Upper lobe of left lung (tissue), 6 donors: ENCODE data around the gene GCSH. TPM values are rescaled to one million over a fixed set of nuclear protein-coding genes. Genes with fewer than 3 reads are reported as not detected.
A peak's percentile ranks its signal among the peaks of the same experiment; 100 is the strongest.
"Not testable (repeated sequence)": the region's sequence is repeated elsewhere in the genome, so short reads cannot be mapped to it uniquely, and the experiment has no call there.

Experiments used
- ATAC-seq, 2 donors: fragments of 200-7000 bp; cut with Tn5 transposase; one replicate each; pipeline ENCODE4 v1.9.1; 2022; ENCODE audit warnings: mild to moderate bottlenecking in 2 of 2, moderate library complexity in 2 of 2; ENCODE audit not compliant: low FRiP score in 2 of 2
- DNase-seq, 2 donors: peaks; one replicate each; pipeline ENCODE4 v3.0.0-alpha.2; 2019 to 2020
- H3K27ac ChIP-seq, 4 donors: fragments of 200-600 bp; sonication (generic); one replicate each; pipeline ENCODE4 v1.5.1; 2016 to 2019
- H3K27me3 ChIP-seq, 4 donors: fragments of 200-600 bp; sonication (generic); one replicate each; pipeline ENCODE4 v1.5.1; 2017 to 2019
- H3K36me3 ChIP-seq, 4 donors: fragments of 200-600 bp; sonication (generic); one replicate each; pipeline ENCODE4 v1.5.1; 2016 to 2019
- H3K4me1 ChIP-seq, 4 donors: fragments of 200-600 bp; sonication (generic); one replicate each; pipeline ENCODE4 v1.5.1; 2018 to 2019
- H3K4me3 ChIP-seq, 4 donors: fragments of 200-600 bp; sonication (generic); one replicate each; pipeline ENCODE4 v1.5.1; 2017 to 2019; ENCODE audit warnings: mild to moderate bottlenecking in 2 of 4, moderate library complexity in 1 of 4
- H3K9me3 ChIP-seq, 4 donors: fragments of 200-600 bp; sonication (generic); one replicate each; pipeline ENCODE4 v1.5.1; 2018 to 2019
- EP300 ChIP-seq, 4 donors: sonication (generic); formaldehyde crosslinking; IDR thresholded peaks; one replicate each; pipeline ENCODE4 v1.5.1; 2017; ENCODE audit warnings: antibody characterized with exemption in 4 of 4, control low read depth in 2 of 4
- POLR2A ChIP-seq, 4 donors: fragments of 450-650 bp; IDR thresholded peaks; one replicate each; pipeline ENCODE4 v1.5.1; 2016 to 2017; ENCODE audit warnings: antibody characterized with exemption in 4 of 4, mild to moderate bottlenecking in 2 of 4
- POLR2AphosphoS5 ChIP-seq, 2 donors: sonication (generic); formaldehyde crosslinking; IDR thresholded peaks; one replicate each; pipeline ENCODE4 v1.5.1; 2017; ENCODE audit warnings: antibody characterized with exemption in 2 of 2
- WGBS, 2 donors: methylation state at CpG; one replicate each; pipeline ENCODE4 v1.1.5; 2017 to 2018; 5-methylcytosine and 5-hydroxymethylcytosine counted together
- total RNA-seq, 6 donors: library from RNA; depleted of rRNA in 4 of 6; stranded (reverse); fragments of >200 nt in 4 of 6; gene quantifications; one replicate each; pipeline versions ENCODE4 v1.1.0 to v1.2.1, GENCODE V29; 2016 to 2021
- TF ChIP-seq, protein P1 (sequence below), 6 experiments: fragments of 450-650 bp in 4 of 6; fragments of 200-600 bp in 2 of 6; sonication (generic) in 2 of 6; IDR thresholded peaks; one replicate each; pipeline ENCODE4 v1.5.1; 2016 to 2019; ENCODE audit warnings: antibody characterized with exemption in 6 of 6
- donor health status: DM: no; HTN: no; CAD: no; lungs with moderate emphysema.
- donor health status: DM: no; HTN: yes; CAD: no; lungs with severe emphysema.

GCSH gene
- total RNA-seq, 6 donors from 2014 or later: 6.2 to 16.9 (median 11.9) TPM

DNA sequence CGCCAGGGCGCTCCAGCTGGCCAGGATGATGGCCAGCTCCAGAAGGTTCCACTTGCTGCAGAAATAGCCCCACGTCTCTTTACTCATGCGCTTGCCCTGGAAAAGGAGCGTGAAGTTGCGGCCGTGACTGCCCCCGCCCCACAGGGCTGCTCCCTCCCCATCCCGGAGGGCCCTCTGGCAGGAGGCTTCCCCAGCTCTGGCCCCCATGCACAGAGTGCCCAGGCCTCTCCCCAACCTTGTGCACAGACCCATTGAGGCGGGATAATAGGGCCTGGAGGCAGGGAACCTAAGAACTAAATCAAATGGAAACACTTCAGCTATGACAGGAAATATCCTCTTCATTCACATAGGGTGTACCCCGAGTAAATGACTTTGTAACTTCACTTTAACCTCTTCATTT, 21.2 kb upstream of the GCSH start:
- no peaks in the 10 kb centered on the region for H3K36me3 ChIP-seq
- DNase-seq (no peak), ATAC-seq (peak in 1 of 2 donors; percentile 19)
- no peaks in the 10 kb centered on the region for H3K27me3 ChIP-seq
- H3K9me3 ChIP-seq: no peaks in the 10 kb centered on the region
- H3K4me3 ChIP-seq: no peak overlapping the region
- TF ChIP-seq, protein P1, sequence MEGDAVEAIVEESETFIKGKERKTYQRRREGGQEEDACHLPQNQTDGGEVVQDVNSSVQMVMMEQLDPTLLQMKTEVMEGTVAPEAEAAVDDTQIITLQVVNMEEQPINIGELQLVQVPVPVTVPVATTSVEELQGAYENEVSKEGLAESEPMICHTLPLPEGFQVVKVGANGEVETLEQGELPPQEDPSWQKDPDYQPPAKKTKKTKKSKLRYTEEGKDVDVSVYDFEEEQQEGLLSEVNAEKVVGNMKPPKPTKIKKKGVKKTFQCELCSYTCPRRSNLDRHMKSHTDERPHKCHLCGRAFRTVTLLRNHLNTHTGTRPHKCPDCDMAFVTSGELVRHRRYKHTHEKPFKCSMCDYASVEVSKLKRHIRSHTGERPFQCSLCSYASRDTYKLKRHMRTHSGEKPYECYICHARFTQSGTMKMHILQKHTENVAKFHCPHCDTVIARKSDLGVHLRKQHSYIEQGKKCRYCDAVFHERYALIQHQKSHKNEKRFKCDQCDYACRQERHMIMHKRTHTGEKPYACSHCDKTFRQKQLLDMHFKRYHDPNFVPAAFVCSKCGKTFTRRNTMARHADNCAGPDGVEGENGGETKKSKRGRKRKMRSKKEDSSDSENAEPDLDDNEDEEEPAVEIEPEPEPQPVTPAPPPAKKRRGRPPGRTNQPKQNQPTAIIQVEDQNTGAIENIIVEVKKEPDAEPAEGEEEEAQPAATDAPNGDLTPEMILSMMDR (IDR thresholded peaks at IDR 0.05): no peak
- no peak for TF ChIP-seq EP300 (IDR thresholded peaks at IDR 0.05)
- TF ChIP-seq POLR2A (IDR thresholded peaks at IDR 0.05): no peak
- no peak for TF ChIP-seq POLR2AphosphoS5 (IDR thresholded peaks at IDR 0.05)
- H3K27ac ChIP-seq: no peak overlapping the region
- WGBS, 2 donors: 58 to 65% methylated on average over 2 to 11 of the region's 11 CpGs
- H3K4me1 ChIP-seq: no peaks in the 10 kb centered on the region

DNA sequence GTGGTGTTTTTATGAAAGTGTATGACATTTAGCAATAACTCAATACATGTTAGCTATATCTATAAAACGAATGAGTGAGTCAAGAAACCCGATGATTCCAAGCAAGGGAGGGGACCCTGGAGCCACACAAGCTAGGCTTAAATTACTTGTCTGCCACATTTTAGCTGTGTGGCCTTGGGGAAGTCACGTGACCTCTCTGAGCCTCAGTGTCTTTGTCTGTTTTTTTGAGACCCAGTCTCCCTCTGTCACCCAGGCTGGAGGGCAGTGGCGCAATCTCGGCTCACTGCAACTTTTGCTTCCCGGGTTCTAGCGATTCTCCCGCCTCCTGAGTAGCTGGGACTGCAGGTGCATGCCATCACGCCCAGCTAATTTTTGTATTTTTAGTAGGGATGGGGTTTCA, 20.1 kb upstream of the GCSH start:
- no peaks in the 10 kb centered on the region for H3K4me1 ChIP-seq
- H3K36me3 ChIP-seq: no peaks in the 10 kb centered on the region
- H3K9me3 ChIP-seq: no peaks in the 10 kb centered on the region
- H3K27me3 ChIP-seq: no peaks in the 10 kb centered on the region
- H3K4me3 ChIP-seq: no peak overlapping the region
- H3K27ac ChIP-seq: no peak overlapping the region
- WGBS, 2 donors: 79 to 82% methylated on average over 8 to 9 of the region's 9 CpGs
- TF ChIP-seq EP300 (IDR thresholded peaks at IDR 0.05) (no peak), POLR2AphosphoS5 (IDR thresholded peaks at IDR 0.05) (no peak), POLR2A (IDR thresholded peaks at IDR 0.05) (no peak)
- TF ChIP-seq, protein P1 (IDR thresholded peaks at IDR 0.05): no peak
- ATAC-seq: no peak
- no peak for DNase-seq

DNA sequence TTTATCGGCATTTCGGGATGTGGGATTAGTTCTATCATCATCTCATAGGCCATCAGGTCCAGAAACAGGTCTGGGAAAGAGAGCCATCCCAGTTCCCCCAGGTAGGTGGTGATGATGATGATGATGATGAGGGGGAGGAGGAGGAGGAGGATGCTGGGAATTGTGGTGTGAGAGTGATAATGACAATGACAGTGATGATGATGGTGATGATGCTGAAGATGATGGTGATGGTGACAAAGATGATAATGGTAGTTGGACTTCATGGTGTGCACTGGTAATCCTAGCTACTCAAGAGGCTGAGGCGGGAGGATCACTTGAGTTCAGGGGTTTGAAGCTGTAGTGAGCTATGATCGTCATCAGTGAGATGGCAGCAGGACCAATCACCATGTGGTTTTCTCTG, 16.3 kb upstream of the GCSH start:
- Histone ChIP-seq H3K4me3 (no peak overlapping the region), H3K4me1 (no peaks in the 10 kb centered on the region), H3K27me3 (no peaks in the 10 kb centered on the region), H3K36me3 (no peaks in the 10 kb centered on the region), H3K9me3 (no peaks in the 10 kb centered on the region), H3K27ac (no peak overlapping the region)
- WGBS, 2 donors: 91 to 94% methylated on average over 4 of the region's 4 CpGs
- no peak for ATAC-seq
- DNase-seq: no peak
- TF ChIP-seq POLR2A (IDR thresholded peaks at IDR 0.05) (no peak), POLR2AphosphoS5 (IDR thresholded peaks at IDR 0.05) (no peak), EP300 (IDR thresholded peaks at IDR 0.05) (no peak)
- TF ChIP-seq, protein P1 (IDR thresholded peaks at IDR 0.05): no peak

DNA sequence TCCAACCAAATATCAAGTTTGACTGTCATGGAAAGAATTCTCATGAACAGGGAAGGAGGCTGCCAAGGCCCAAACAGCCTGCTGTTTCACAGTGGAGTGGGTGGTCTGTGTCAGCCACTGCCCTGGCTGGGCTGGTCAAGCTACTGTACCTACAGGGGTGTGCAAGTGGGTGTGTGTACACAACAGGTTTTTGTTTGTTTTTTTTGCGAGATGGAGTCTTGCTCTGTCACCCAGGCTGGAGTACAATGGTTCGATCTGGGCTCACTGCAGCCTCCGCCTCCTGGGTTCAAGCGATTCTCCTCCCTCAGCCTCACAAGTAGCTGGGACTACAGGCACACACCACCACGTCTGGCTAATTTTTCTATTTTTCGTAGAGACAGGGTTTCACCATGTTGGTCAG, 13.1 kb upstream of the GCSH start:
- not testable (repeated sequence) for H3K36me3 ChIP-seq, H3K27ac ChIP-seq, H3K9me3 ChIP-seq, ATAC-seq, H3K4me1 ChIP-seq, H3K4me3 ChIP-seq, DNase-seq, H3K27me3 ChIP-seq
- 84 to 93% methylated on average over 6 of the region's 6 CpGs for WGBS, 2 donors

DNA sequence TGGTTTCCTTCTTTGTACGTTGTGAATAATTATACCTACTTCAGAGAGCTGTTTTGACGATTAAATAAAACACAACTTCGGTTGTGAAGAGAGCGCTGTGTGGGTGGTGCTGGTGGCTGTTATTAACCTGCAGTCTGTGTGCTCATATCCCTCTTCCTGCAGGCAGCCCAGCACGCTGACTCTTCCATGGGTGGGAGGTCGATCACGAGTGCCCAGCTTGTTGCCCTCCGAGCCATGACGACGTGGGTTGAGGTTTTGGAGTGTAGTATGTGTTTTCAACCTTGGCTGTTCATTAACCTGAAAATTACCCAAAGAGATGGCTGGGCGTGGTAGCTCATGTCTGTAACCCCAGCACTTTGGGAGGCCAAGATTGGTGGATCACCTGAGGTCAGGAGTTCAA, 11.3 kb upstream of the GCSH start:
- Histone ChIP-seq H3K36me3 (no peaks in the 10 kb centered on the region), H3K4me3 (no peak overlapping the region), H3K9me3 (no peaks in the 10 kb centered on the region), H3K4me1 (no peaks in the 10 kb centered on the region), H3K27me3 (no peaks in the 10 kb centered on the region), H3K27ac (no peak overlapping the region)
- 70 to 77% methylated on average over 11 of the region's 11 CpGs for WGBS, 2 donors
- no peak for TF ChIP-seq POLR2A (IDR thresholded peaks at IDR 0.05)
- no peak for TF ChIP-seq EP300 (IDR thresholded peaks at IDR 0.05)
- TF ChIP-seq, protein P1 (IDR thresholded peaks at IDR 0.05): no peak
- TF ChIP-seq POLR2AphosphoS5 (IDR thresholded peaks at IDR 0.05): no peak
- no peak for ATAC-seq
- DNase-seq: no peak
